Esophagus (tissue), 2 donors: ENCODE results near the gene TNFRSF9. TPM values are rescaled to one million over a fixed set of nuclear protein-coding genes. Genes with fewer than 3 reads are reported as not detected.
"Not testable (repeated sequence)": the region's sequence is repeated elsewhere in the genome, so short reads cannot be mapped to it uniquely, and the experiment has no call there.

ENCODE experiments used
- H3K27ac ChIP-seq, 2 donors: one replicate each; pipeline ENCODE4 v1.5.1; 2013; ENCODE audit warnings: low read depth in 2 of 2, mild to moderate bottlenecking in 2 of 2, inconsistent platforms in 1 of 2, low read length in 1 of 2, moderate library complexity in 1 of 2
- H3K27me3 ChIP-seq, 2 donors: one replicate each; pipeline ENCODE4 v1.6.1; 2013; ENCODE audit warnings: low read length in 2 of 2, control low read depth in 1 of 2, mild to moderate bottlenecking in 1 of 2; ENCODE audit not compliant: insufficient read depth in 2 of 2, control insufficient read depth in 1 of 2
- H3K36me3 ChIP-seq, 2 donors: one replicate each; pipeline ENCODE4 v1.6.1; 2013; ENCODE audit warnings: low read length in 1 of 2; ENCODE audit not compliant: control insufficient read depth in 2 of 2, insufficient read depth in 2 of 2
- H3K4me1 ChIP-seq, 2 donors: one replicate each; pipeline ENCODE4 v1.6.1; 2013; ENCODE audit warnings: low read length in 1 of 2; ENCODE audit not compliant: control insufficient read depth in 2 of 2, insufficient read depth in 2 of 2
- H3K4me3 ChIP-seq, 2 donors: one replicate each; pipeline ENCODE4 v1.5.1; 2013; ENCODE audit warnings: low read length in 2 of 2, mild to moderate bottlenecking in 2 of 2, low read depth in 1 of 2, moderate library complexity in 1 of 2
- H3K9me3 ChIP-seq, 2 donors: one replicate each; pipeline ENCODE4 v1.6.1; 2013; ENCODE audit warnings: mild to moderate bottlenecking in 2 of 2, low read depth in 1 of 2, low read length in 1 of 2, moderate library complexity in 1 of 2; ENCODE audit not compliant: control insufficient read depth in 2 of 2, insufficient read depth in 1 of 2
- WGBS, 2 donors: extraction: QIAGEN DNeasy Blood & Tissue Kit; methylation state at CpG; one replicate each; pipeline ENCODE4 v1.1.7; 2013; 5-methylcytosine and 5-hydroxymethylcytosine counted together
- polyA plus RNA-seq, 2 donors: library from polyadenylated mRNA; stranded (reverse); fragments of 200-250 nt; gene quantifications; one replicate each; pipeline ENCODE4 v1.2.3, GENCODE V29; 2013
- donor health status: healthy with polysubstance abuse.
- donor health status: Bipolar disorder and iron deficiency.

Gene TNFRSF9
- polyA plus RNA-seq, 2 donors = 0.02 to 0.12 TPM

DNA sequence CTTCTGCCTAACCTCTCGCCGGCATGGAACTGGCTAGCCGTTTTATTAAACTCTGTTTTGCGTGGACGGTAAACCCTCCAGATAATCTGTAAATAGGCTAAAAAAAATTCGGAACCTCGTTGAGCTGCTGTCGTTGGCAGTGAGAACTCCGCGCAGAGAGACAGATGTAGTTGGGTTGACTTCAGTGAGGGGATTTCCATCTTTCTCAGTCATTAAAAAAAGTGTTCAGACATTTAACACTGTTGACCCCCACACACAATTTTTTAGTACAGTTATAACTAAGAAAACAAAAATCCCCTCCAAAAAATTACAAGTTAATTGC is 21.3 kb upstream of the TNFRSF9 start:
- Histone ChIP-seq H3K4me1 (no peaks in the 10 kb centered on the region), H3K9me3 (no peaks in the 10 kb centered on the region), H3K36me3 (peaks cover 10% of the 10 kb centered on the region in 2 donors), H3K4me3 (peak overlapping the region; percentile 87 to 99), H3K27me3 (no peaks in the 10 kb centered on the region), H3K27ac (peak overlapping the region; percentile 93 to 94)
- WGBS, 2 donors = 0 to 1% methylated on average over 10 of the region's 10 CpGs

DNA sequence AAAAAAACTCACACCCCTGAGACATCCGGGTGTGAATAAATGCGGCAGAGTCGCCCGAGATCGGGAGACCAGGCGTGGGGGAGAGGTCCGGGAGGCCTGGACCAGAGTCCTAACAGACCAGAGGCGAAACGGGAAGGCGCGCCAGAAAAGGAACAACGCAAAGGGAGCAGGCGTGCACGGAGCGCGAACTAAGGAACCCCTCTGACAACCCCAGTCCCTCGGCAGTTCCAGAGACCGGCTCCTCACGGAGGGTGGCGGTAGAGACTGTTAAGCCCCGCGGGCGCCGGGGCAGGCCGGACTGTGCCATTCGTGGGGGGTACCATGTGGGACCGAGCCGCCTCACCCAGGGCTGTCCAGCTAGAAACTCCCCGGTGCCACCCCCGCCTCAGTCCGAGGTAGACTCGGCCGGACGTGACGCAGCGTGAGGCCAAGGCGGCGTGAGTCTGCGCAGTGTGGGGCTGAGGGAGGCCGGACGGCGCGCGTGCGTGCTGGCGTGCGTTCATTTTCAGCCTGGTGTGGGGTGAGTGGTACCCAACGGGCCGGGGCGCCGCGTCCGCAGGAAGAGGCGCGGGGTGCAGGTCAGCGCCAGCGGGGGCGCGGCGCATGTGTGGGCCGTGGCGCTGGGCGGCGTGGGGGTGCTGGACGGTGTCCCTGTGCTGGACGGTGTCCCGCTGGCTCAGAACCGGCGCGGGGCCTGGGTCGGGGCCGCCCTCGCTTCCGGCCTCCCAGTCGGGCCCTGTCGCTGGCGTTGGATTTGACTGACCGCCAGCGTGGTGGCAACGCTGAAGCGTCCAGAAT is 20.8 kb upstream of the TNFRSF9 start, which contains the start of gene PARK7:
PARK7 (plus strand) TSS at position 496 of the 798 bp plus-strand sequence. CDS start 1,075 bp downstream, outside the sequence.
- peaks cover 9 to 10% of the 10 kb centered on the region in 2 donors for H3K36me3 ChIP-seq
- H3K9me3 ChIP-seq = no peaks in the 10 kb centered on the region
- no peaks in the 10 kb centered on the region for H3K4me1 ChIP-seq
- peak within 1 kb of the TSS; percentile 87 to 99 for H3K4me3 ChIP-seq
- 0% methylated on average over 77 to 81 of the region's 81 CpGs for WGBS, 2 donors
- no peaks in the 10 kb centered on the region for H3K27me3 ChIP-seq
- H3K27ac ChIP-seq = peak within 1 kb of the TSS; percentile 93 to 94

DNA sequence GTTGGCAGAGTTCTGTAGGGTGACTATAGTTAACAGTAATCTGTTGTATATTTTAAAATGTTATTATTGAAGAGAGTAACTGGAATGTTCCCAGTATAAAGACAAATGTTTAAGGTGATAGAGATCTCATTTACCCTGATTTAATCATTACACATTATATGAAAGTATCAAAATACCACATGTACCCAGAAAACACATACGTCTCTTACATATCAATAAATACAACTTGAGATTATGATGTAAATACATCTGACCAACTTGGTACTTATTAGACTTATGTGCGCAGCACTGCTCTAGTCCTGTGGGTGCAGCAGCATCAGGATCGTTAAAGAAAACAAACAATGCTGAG is 20.2 kb upstream of the TNFRSF9 start:
- no peaks in the 10 kb centered on the region for H3K9me3 ChIP-seq
- 1 to 2% methylated on average over 3 of the region's 3 CpGs for WGBS, 2 donors
- peak overlapping the region; percentile 91 to 93 for H3K27ac ChIP-seq
- no peaks in the 10 kb centered on the region for H3K4me1 ChIP-seq
- no peaks in the 10 kb centered on the region for H3K27me3 ChIP-seq
- peaks cover 4 to 8% of the 10 kb centered on the region in 2 donors for H3K36me3 ChIP-seq
- peak overlapping the region; percentile 60 to 87 for H3K4me3 ChIP-seq

DNA sequence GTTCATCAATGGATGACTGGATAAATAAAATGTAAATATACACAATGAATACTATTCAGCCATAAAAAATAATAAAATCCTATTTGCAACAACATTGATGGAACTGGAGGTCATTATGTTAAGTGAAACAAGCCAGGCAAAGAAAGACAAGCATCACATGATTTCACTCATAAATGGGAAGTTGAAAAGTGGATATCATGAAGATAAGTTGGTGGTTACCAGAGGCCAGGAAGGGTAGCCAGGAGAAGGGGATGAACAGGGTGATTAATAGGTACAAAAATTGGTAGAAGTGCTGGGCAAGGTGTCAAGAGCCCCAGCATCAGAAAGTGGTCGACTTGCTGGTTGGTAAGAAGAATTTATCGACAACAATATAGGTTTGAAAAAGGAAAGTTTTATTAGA is 19.5 kb upstream of the TNFRSF9 start:
- WGBS, 2 donors = 86 to 87% methylated on average over 2 of the region's 2 CpGs
- no peaks in the 10 kb centered on the region for H3K9me3 ChIP-seq
- no peak overlapping the region for H3K4me3 ChIP-seq
- peaks cover under 1 to 4% of the 10 kb centered on the region in 2 donors for H3K36me3 ChIP-seq
- no peaks in the 10 kb centered on the region for H3K27me3 ChIP-seq
- no peaks in the 10 kb centered on the region for H3K4me1 ChIP-seq
- H3K27ac ChIP-seq = no peak overlapping the region

DNA sequence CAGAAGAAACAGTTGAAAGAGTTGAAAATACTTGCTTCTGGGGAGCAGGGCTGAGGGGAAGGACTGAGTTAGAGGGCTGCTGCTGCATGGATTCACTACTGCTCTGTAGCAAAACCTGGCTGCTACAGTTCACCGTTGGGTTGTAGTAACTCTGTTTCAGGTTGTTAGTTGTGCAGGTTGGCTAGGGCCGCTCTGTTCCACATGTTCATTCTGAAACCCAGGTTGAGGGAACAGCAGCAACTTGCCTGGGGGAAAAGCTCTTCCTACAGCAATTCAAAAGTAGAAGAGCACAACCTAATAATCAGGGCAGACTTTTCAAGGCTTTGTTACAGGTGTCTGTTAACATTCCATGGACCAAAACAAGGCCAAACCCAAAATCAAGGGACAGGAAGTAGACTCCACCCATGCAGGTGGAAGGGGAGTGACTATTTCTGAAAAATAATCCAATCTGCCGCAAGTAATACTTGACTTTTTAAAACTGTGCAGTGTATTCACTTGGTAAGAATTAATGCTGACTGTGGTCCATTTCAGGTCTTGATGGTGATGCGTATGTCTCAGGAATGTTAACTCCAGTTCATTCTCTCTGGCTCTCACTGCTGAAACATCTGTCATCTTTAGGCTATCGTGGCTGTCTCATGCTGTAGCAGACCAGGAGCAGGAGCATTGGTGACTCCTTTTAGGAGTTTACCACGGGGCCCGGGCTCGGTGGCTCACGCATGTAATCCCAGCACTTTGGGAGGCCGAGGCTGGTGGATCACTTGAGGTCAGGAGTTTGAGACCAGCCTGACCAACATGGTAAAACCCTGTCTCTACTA is 15.8 kb upstream of the TNFRSF9 start:
- WGBS, 2 donors = 81 to 89% methylated on average over 10 of the region's 10 CpGs

DNA sequence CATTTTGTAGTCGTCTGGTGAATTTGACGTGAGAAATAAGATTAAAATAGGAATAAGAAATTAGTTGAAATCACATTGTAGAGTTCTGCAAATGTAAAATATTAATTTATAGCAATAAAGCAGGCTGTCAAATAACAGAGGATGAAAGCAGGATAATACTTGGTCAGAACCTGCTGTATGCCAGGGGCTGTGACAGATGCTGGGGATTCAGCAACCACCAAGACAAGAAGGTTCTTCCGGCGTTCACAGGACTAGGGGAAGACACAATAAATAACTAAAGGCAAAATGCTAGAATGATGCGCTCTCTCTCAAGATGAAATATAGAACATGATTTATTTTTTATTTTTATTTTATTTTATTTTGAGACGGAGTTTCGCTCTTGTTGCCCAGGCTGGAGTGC is 14.0 kb upstream of the TNFRSF9 start:
- H3K4me3 ChIP-seq = peak overlapping the region in 1 of 2 donors; percentile 82
- peaks cover 0 to 4% of the 10 kb centered on the region in 2 donors for H3K4me1 ChIP-seq
- no peaks in the 10 kb centered on the region for H3K27me3 ChIP-seq
- H3K9me3 ChIP-seq = no peaks in the 10 kb centered on the region
- H3K36me3 ChIP-seq = no peaks in the 10 kb centered on the region
- peak overlapping the region in 1 of 2 donors; percentile 85 for H3K27ac ChIP-seq
- WGBS, 2 donors = 70 to 71% methylated on average over 7 of the region's 7 CpGs

More for the DNA sequence above, 15.8 kb upstream of the TNFRSF9 start:
- no peaks in the 10 kb centered on the region for H3K36me3 ChIP-seq
- H3K4me3 ChIP-seq = no peak overlapping the region
- no peaks in the 10 kb centered on the region for H3K27me3 ChIP-seq
- no peak overlapping the region for H3K27ac ChIP-seq
- H3K4me1 ChIP-seq = peaks cover 0 to 4% of the 10 kb centered on the region in 2 donors
- H3K9me3 ChIP-seq = no peaks in the 10 kb centered on the region

DNA sequence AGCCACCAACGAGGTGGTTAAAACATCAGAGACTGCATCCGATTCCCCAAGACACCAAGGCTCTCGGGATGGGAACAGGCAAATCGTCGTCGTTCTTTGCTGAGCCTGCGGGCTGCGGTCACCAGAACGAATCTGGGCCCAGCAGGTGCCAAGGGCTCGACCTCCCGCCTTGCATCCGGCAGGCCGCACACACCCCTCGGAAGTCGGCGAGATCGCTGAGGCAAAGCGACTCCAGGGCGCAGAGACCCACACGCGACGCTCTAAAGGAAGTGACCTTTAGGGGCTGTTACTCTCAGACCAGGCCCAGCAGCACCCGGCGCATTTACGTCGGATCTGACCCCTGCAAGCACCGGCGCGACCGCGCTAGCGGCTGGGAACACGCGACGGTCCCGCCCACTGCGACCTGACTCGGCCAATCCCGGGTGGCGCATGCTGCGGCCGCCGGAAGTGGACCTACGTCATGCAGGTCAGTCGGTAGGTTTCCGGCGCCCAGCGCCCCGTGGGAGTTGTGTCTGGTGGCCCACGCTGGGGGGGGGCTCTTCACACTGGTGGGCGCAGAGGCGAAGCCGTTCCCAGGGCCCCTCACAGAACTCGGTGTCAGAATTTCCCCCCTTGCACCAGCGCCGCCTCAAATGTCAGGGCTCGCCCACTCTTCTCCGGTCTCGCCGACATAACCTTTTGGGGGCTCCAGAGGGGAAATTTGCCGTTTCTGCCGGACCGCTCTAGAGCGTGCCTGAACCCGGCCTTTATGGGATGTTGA is 13.4 kb upstream of the TNFRSF9 start:
- Histone ChIP-seq H3K36me3 (no peaks in the 10 kb centered on the region), H3K27me3 (no peaks in the 10 kb centered on the region), H3K27ac (peak overlapping the region; percentile 85 to 92), H3K9me3 (no peaks in the 10 kb centered on the region), H3K4me1 (peaks cover 0 to 4% of the 10 kb centered on the region in 2 donors), H3K4me3 (peak overlapping the region; percentile 76 to 82)
- WGBS, 2 donors = 2% methylated on average over 65 of the region's 65 CpGs

DNA sequence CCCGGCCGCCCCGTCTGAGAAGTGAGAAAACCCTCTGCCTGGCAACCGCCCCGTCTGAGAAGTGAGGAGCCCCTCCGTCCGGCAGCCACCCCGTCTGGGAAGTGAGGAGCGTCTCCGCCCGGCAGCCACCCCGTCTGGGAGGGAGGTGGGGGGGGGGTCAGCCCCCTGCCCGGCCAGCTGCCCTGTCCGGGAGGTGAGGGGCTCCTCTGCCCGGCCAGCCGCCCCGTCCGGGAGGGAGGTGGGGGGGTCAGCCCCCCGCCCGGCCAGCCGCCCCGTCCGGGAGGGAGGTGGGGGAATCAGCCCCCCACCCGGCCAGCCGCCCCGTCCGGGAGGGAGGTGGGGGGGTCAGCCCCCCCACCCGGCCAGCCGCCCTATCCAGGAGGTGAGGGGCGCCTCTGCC is 12.2 kb upstream of the TNFRSF9 start:
- H3K4me3 ChIP-seq, H3K4me1 ChIP-seq, H3K36me3 ChIP-seq, H3K27me3 ChIP-seq, H3K27ac ChIP-seq, H3K9me3 ChIP-seq: not testable (repeated sequence)
- 88 to 100% methylated on average over 1 to 30 of the region's 30 CpGs for WGBS, 2 donors

DNA sequence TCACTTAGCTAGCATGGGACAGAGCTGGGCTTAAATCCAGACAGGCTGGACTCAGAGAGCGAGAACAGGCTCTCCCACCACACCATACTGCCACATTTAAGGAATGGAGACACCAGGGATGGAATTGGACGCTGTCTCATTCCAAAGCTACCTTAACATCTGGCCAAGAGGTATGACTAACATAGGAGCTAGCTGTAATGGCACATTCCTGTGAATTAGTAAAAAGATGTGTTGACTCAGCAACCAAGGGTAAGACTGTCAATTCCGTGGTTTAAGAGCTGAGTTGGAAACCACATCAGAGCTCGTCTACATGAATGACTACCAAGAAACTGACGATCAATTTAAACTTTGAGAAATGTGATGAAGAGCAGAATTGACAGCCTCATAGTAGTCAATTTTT is 8.3 kb upstream of the TNFRSF9 start:
- Histone ChIP-seq H3K27me3 (no peaks in the 10 kb centered on the region), H3K4me3 (no peak overlapping the region), H3K4me1 (peaks cover 0 to 1% of the 10 kb centered on the region in 2 donors), H3K36me3 (no peaks in the 10 kb centered on the region), H3K27ac (no peak overlapping the region), H3K9me3 (no peaks in the 10 kb centered on the region)
- 60 to 64% methylated on average over 5 of the region's 5 CpGs for WGBS, 2 donors
